CD4-positive, alpha-beta T cell treated with Interleukin-4 for 4 hours (primary cell): ENCODE measurements around the gene PLCB1.
"Not testable (repeated sequence)": the region's sequence is repeated elsewhere in the genome, so short reads cannot be mapped to it uniquely, and the experiment has no call there.

ENCODE experiments used
- DNase-seq: peaks from one replicate; pipeline ENCODE4 v3.0.0-alpha.2; 2020

PLCB1 gene

GRCh38 chr20:8131598-8132483, at the start of gene PLCB1:
PLCB1 (plus strand) TSS chr20:8132266; CDS start chr20:8132652, 386 bp downstream.
- peak; percentile 80 for DNase-seq

GRCh38 chr20:8082989-8083388, 49.1 kb upstream of the PLCB1 start:
- DNase-seq: no peak

GRCh38 chr20:8089668-8090067, 42.4 kb upstream of the PLCB1 start:
- no peak for DNase-seq

GRCh38 chr20:8094415-8094818, 37.6 kb upstream of the PLCB1 start:
- no peak for DNase-seq

- no peak for DNase-seq
These were observed 37.2 kb upstream of the PLCB1 start for GRCh38 chr20:8094850-8095249.

- no peak for DNase-seq
These were observed 36.2 kb upstream of the PLCB1 start for GRCh38 chr20:8095648-8096572.

- no peak for DNase-seq
These were observed 34.8 kb upstream of the PLCB1 start for GRCh38 chr20:8097307-8097706.

- no peak for DNase-seq
These were observed 27.8 kb upstream of the PLCB1 start for GRCh38 chr20:8104252-8104651.

GRCh38 chr20:8114612-8115011, 17.5 kb upstream of the PLCB1 start:
- not testable (repeated sequence) for DNase-seq

GRCh38 chr20:8115436-8115835, 16.6 kb upstream of the PLCB1 start:
- no peak for DNase-seq

GRCh38 chr20:8116067-8116811, 15.8 kb upstream of the PLCB1 start:
- DNase-seq: no peak

GRCh38 chr20:8117636-8118035, 14.4 kb upstream of the PLCB1 start:
- DNase-seq: no peak

- no peak for DNase-seq
These were observed 14.0 kb upstream of the PLCB1 start for GRCh38 chr20:8118039-8118438.

GRCh38 chr20:8118760-8119159, 13.3 kb upstream of the PLCB1 start:
- no peak for DNase-seq

GRCh38 chr20:8121666-8122065, 10.4 kb upstream of the PLCB1 start:
- no peak for DNase-seq

- DNase-seq: no peak
These were observed 7.4 kb upstream of the PLCB1 start for GRCh38 chr20:8124639-8125038.

GRCh38 chr20:8126181-8126580, 5.9 kb upstream of the PLCB1 start:
- no peak for DNase-seq

GRCh38 chr20:8126841-8127378, 5.2 kb upstream of the PLCB1 start:
- no peak for DNase-seq

GRCh38 chr20:8127553-8128255, 4.4 kb upstream of the PLCB1 start:
- DNase-seq: no peak

- no peak for DNase-seq
These were observed 3.6 kb upstream of the PLCB1 start for GRCh38 chr20:8128291-8129060.
